Measurements from ENCODE around the gene USO1. TPM values are rescaled to one million over a fixed set of nuclear protein-coding genes. Genes with fewer than 3 reads are reported as not detected.
A peak's percentile ranks its signal among the peaks of the same experiment; 100 is the strongest.

Gene USO1
- total and polyA plus RNA-seq, 9 of the 15 experiments (the other 6 are each of a cell fraction or from before 2014, with no cell fraction given), result 19.3 to 97.8 (median 48.5) TPM

GRCh38 chr4:75724867-75725724 is 719 bp downstream of the USO1 start:
- peak overlapping the region; percentile 77 for H3K4me3 ChIP-seq
- H3K79me2 ChIP-seq (ENCODE audit: control insufficient read depth, insufficient read depth, low read length), result peaks cover 79% of the 10 kb centered on the region
- POLR2A ChIA-PET, result interaction anchor here (0.6 to 4.0 kb wide), 16 partner anchors 12 to 134 kb away, joined by 3 to 57 read pairs (median 4); partner anchors contain the start of gene G3BP2
- DNase-seq (ENCODE audit: extremely low read depth in 1 of 4, low spot score in 3 of 4) (peak; percentile 74 to 87 (median 76)), FAIRE-seq (peak; percentile 72), ATAC-seq (peak; percentile 82)
- H3K9me1 ChIP-seq (ENCODE audit: control insufficient read depth, insufficient read depth, low read length), result no peaks in the 10 kb centered on the region
- peak overlapping the region; percentile 97 to 98 for H3K9ac ChIP-seq (ENCODE audit: insufficient read depth in 1 of 2, low read depth in 2 of 2, low read length in 2 of 2)
- H2AFZ ChIP-seq (ENCODE audit: low read depth, low read length), result peak overlapping the region; percentile 85
- no peaks in the 10 kb centered on the region for H3K9me3 ChIP-seq (replicated peaks; ENCODE audit: control insufficient read depth, insufficient read depth, low read depth, low read length)
- no peaks in the 10 kb centered on the region for H4K20me1 ChIP-seq (replicated peaks; ENCODE audit: control insufficient read depth, insufficient read depth, low read length)
- 2% methylated on average over 38 of the region's 50 CpGs for WGBS (ENCODE audit: insufficient coverage, low coverage, missing lambda C conversion rate)
- CTCF ChIA-PET (ENCODE audit: low intra/inter-chr PET ratio), result no interaction called here
- H3K27ac ChIP-seq (ENCODE audit: extremely low read depth, low read depth, low read length), result peak overlapping the region; percentile 95
- H3K4me2 ChIP-seq (ENCODE audit: insufficient read depth, low read length), result peak overlapping the region; percentile 94
- TSS peak; percentile 76 for BruUV-seq (replicated peaks)
- peaks cover 14 to 27% of the 10 kb centered on the region in 2 experiments; a peak in 3 of 5 replicates for H3K4me1 ChIP-seq (replicated peaks in 1 of 2; ENCODE audit: control insufficient read depth in 2 of 2, insufficient read depth in 2 of 2, low read length in 2 of 2)
- intact Hi-C loops (cut with micrococcal nuclease), result loop anchor here (1.0 to 5.0 kb wide), 3 partner anchors 52 to 213 kb away; partner anchors contain the start of genes G3BP2, RCHY1 and THAP6
- H3K27me3 ChIP-seq (ENCODE audit: control insufficient read depth in 2 of 2, insufficient read depth in 2 of 2, low read length in 2 of 2), result no peaks in the 10 kb centered on the region
- in situ Hi-C loops (cut with MboI), result no loop called here
- H3K36me3 ChIP-seq (ENCODE audit: control insufficient read depth, insufficient read depth, low read length), result 0 out of 3 replicates have a peak, but pooled peaks cover 2% of the 10 kb centered on the region
- TF ChIP-seq HDAC2 (IDR thresholded peaks at IDR 0.05) (0 out of 2 replicates have a peak, but pooled peaks have one; percentile 39), GABPA (tag; conservative IDR thresholded peaks at IDR 0.05; ENCODE audit: low read depth) (peak; percentile 51), ZNF830 (CRISPR knock-in tag; IDR thresholded peaks at IDR 0.05) (no peak), RBFOX2 (IDR thresholded peaks at IDR 0.05; ENCODE audit: low read depth, low read length) (peak; percentile 91), NR4A1 (CRISPR knock-in tag; IDR thresholded peaks at IDR 0.05) (no peak), NR4A1 (tag; IDR thresholded peaks at IDR 0.05) (0 out of 2 replicates have a peak, but pooled peaks have one; percentile 2), PREB (CRISPR knock-in tag; IDR thresholded peaks at IDR 0.05) (0 out of 2 replicates have a peak, but pooled peaks have one; percentile 50), ZNF512 (tag; IDR thresholded peaks at IDR 0.05) (no peak), NFIC (IDR thresholded peaks at IDR 0.05) (0 out of 2 replicates have a peak, but pooled peaks have one; percentile 0), POLR2A (conservative IDR thresholded peaks at IDR 0.05) (peak; percentile 72), ZBTB33 (CRISPR knock-in tag; IDR thresholded peaks at IDR 0.05) (peak; percentile 15; the same call in 1 of the 2 replicates), ESRRA (IDR thresholded peaks at IDR 0.05; ENCODE audit: borderline replicate concordance, low read depth) (peak; percentile 57; the same call in 1 of the 2 replicates)
